RWPE1 (cell line): ENCODE measurements around the gene NLN.

Experiments
- CTCF ChIA-PET: fragments of 350-600 bp; sonication (Branson Sonifier 250); formaldehyde crosslinking; extraction: SDS; loops from one replicate; lab custom pipeline; 2021; lab: Yijun Ruan, JAX
- POLR2A ChIA-PET: fragments of 400-600 bp; formaldehyde crosslinking; extraction: SDS; loops from one replicate; lab custom pipeline; 2020; ENCODE audit warnings: antibody characterized with exemption; ENCODE audit not compliant: low non-redundant PET; lab: Yijun Ruan, JAX
- DNase-seq: peaks from one replicate; pipeline ENCODE4 v3.0.0; 2012; ENCODE audit warnings: low spot score
- H3K27ac ChIP-seq: fragments of 450-650 bp; 2 replicates; pipeline ENCODE4 v1.5.1; 2017
- TF ChIP-seq, protein P1 (sequence below): fragments of 450-650 bp; conservative IDR thresholded peaks from 2 replicates; pipeline ENCODE4 v1.5.1; 2017; ENCODE audit warnings: low read depth, mild to moderate bottlenecking

The NLN gene

DNA sequence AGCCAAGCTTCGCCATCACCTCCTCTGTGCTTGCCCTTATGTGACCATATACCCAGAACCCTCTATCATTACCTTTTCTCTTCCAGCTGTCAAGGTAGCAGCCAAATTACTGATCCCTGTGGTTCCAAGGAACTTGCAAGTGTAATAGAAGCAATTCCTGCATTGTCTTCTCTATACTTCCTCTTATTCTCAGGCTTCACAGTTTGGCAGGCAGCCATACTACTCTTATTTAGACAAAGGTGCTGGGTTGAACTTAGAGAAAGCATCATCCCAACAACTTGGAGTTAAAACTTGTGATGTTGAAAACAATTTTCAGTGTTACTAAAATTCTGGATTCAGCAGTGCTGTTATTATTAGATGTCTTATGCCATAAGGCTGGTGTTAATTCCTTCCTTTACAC, 93.2 kb downstream of the NLN start:
- POLR2A ChIA-PET: no interaction called here

DNA sequence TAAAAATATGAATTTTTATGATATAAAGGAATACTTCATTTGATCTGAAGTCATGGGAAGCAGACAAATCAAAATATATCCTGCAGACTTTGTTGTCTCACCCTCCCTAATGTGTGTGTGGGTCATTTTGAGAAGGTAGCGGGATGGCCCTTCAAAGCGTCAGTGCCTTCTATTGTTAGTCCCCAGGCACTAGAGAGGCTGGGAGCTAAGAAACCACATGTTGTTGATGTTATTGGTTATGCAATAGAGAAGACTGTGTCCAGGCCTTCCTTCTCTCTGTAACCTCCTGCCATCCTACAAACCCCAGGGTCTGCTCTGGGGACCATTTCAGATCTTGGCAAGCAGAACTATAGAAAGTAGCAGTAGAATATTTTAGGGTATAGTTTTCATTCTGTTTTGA, 94.7 kb downstream of the NLN start:
- DNase-seq: no peak
- no peak overlapping the region for H3K27ac ChIP-seq
- TF ChIP-seq, protein P1, sequence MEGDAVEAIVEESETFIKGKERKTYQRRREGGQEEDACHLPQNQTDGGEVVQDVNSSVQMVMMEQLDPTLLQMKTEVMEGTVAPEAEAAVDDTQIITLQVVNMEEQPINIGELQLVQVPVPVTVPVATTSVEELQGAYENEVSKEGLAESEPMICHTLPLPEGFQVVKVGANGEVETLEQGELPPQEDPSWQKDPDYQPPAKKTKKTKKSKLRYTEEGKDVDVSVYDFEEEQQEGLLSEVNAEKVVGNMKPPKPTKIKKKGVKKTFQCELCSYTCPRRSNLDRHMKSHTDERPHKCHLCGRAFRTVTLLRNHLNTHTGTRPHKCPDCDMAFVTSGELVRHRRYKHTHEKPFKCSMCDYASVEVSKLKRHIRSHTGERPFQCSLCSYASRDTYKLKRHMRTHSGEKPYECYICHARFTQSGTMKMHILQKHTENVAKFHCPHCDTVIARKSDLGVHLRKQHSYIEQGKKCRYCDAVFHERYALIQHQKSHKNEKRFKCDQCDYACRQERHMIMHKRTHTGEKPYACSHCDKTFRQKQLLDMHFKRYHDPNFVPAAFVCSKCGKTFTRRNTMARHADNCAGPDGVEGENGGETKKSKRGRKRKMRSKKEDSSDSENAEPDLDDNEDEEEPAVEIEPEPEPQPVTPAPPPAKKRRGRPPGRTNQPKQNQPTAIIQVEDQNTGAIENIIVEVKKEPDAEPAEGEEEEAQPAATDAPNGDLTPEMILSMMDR: no peak
- ChIA-PET CTCF (interaction anchor here (0.9 kb wide), 1 partner anchor 19 kb away, joined by 4 read pairs; no protein-coding TSS in a partner anchor), POLR2A (no interaction called here)

More for the DNA sequence above, 93.2 kb downstream of the NLN start:
- no peak for DNase-seq
- TF ChIP-seq, protein P1: no peak
- CTCF ChIA-PET: no interaction called here
- H3K27ac ChIP-seq: no peak overlapping the region

DNA sequence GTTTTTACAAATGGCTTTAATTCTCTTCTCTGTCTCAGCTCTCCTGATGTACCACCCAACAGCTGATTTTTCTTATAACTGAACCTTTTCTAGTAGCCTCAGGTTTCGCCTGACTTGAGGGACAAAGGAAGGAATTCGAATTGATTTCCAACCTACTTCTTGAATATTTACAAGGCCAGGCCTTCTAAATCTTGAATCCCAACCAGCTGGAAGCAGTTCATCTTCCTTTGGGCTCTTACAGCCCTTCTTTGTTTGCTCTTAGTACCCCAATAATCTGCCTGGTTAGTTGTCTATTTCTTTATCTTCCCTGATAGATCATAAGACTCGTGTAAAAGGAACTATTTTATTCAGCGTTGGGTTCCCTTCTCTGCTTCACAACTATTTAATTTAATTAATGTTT, 95.9 kb downstream of the NLN start:
- no peak for DNase-seq
- ChIA-PET CTCF (interaction anchor here (1.3 kb wide), 1 partner anchor 108 kb away, joined by 3 read pairs; no protein-coding TSS in a partner anchor), POLR2A (no interaction called here)
- TF ChIP-seq, protein P1: no peak
- no peak overlapping the region for H3K27ac ChIP-seq

DNA sequence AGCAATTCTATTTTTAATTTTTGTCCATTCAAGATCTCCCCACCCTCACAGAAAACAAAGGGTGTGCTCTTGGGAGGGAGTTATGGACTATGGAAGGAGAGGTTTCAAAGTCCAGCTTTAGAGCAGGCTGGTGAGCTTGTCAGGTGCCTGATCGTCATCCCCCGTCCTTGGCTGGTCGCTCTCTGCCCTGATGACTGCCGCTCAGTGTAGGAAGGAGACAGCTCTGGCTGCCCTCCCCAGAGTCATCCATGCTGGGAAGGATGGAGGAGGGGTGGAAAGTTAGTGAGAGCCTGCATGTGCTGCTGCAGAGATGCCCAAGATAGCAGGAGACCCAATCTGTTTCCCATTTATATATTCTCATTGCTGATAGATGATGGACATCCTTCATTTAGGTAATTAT, 96.6 kb downstream of the NLN start:
- H3K27ac ChIP-seq: no peak overlapping the region
- CTCF ChIA-PET: interaction anchor here (1.3 kb wide), 1 partner anchor 107 kb away, joined by 3 read pairs; no protein-coding TSS in a partner anchor
- DNase-seq: no peak
- POLR2A ChIA-PET: no interaction called here
- TF ChIP-seq, protein P1: no peak

DNA sequence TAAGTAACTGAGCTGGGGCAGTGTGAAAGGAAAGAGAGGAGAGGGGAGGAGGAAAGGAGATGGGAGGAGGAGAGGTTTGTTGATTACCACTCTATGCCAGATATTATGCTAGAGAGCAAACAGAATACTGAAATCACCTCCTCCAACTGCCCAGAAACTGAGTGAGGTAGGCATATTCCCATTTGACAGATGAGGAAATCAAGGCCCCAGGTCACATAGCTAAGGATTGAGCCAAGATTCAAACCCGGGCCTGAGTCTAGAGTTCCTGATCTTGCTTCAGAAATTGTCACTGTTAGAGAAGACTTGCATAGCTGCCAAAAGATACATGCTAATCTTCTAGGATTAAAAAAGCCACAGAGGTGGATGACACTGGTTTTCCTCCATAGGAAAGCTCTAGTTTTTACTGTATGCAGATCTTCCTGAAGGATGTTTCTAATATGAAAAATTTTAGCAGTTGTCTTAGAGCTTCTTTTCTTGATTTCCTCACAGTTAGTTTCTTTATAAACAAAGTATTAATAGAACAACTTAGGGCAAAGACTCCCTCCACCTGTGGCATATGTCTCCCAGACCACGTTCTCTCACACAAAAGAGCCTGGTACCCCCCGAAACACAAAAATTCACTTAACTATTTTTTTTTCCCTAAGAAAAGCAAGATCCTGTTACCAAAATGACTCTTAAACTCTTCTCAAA, 97.4 kb downstream of the NLN start:
- POLR2A ChIA-PET: no interaction called here

DNA sequence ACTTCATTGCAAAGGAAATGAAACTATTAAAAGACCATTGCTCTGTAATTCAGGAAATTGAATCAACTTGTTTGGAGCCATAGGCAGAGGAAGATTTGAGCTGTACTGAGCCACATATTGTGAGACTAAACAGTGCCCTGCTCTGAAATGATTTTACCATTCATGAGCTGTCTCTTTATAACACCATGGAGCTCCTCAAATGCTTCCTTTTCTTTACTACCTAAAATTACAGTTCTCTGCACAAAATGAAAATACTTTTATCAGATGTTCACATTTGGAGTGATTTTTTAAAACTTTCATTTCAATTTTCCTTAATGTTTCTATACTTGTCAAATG, 97.9 kb downstream of the NLN start:
- POLR2A ChIA-PET: no interaction called here
- DNase-seq: no peak
- CTCF ChIA-PET: no interaction called here
- no peak overlapping the region for H3K27ac ChIP-seq
- TF ChIP-seq, protein P1: no peak

More for the DNA sequence above, 97.4 kb downstream of the NLN start:
- DNase-seq: no peak
- CTCF ChIA-PET: no interaction called here
- no peak overlapping the region for H3K27ac ChIP-seq
- TF ChIP-seq, protein P1: no peak
